HG02588 (cell line): ENCODE measurements around the gene KNL1.
"Not testable (repeated sequence)": the region's sequence is repeated elsewhere in the genome, so short reads cannot be mapped to it uniquely, and the experiment has no call there.

Experiments used
- ATAC-seq: cut with Tn5 transposase; IDR thresholded peaks from one replicate; pipeline ENCODE4 v1.9.1; 2021; ENCODE audit warnings: mild to moderate bottlenecking, moderate library complexity; ENCODE audit not compliant: unreplicated experiment

KNL1 gene, protein sequence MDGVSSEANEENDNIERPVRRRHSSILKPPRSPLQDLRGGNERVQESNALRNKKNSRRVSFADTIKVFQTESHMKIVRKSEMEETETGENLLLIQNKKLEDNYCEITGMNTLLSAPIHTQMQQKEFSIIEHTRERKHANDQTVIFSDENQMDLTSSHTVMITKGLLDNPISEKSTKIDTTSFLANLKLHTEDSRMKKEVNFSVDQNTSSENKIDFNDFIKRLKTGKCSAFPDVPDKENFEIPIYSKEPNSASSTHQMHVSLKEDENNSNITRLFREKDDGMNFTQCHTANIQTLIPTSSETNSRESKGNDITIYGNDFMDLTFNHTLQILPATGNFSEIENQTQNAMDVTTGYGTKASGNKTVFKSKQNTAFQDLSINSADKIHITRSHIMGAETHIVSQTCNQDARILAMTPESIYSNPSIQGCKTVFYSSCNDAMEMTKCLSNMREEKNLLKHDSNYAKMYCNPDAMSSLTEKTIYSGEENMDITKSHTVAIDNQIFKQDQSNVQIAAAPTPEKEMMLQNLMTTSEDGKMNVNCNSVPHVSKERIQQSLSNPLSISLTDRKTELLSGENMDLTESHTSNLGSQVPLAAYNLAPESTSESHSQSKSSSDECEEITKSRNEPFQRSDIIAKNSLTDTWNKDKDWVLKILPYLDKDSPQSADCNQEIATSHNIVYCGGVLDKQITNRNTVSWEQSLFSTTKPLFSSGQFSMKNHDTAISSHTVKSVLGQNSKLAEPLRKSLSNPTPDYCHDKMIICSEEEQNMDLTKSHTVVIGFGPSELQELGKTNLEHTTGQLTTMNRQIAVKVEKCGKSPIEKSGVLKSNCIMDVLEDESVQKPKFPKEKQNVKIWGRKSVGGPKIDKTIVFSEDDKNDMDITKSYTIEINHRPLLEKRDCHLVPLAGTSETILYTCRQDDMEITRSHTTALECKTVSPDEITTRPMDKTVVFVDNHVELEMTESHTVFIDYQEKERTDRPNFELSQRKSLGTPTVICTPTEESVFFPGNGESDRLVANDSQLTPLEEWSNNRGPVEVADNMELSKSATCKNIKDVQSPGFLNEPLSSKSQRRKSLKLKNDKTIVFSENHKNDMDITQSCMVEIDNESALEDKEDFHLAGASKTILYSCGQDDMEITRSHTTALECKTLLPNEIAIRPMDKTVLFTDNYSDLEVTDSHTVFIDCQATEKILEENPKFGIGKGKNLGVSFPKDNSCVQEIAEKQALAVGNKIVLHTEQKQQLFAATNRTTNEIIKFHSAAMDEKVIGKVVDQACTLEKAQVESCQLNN (N-terminal part only)

DNA sequence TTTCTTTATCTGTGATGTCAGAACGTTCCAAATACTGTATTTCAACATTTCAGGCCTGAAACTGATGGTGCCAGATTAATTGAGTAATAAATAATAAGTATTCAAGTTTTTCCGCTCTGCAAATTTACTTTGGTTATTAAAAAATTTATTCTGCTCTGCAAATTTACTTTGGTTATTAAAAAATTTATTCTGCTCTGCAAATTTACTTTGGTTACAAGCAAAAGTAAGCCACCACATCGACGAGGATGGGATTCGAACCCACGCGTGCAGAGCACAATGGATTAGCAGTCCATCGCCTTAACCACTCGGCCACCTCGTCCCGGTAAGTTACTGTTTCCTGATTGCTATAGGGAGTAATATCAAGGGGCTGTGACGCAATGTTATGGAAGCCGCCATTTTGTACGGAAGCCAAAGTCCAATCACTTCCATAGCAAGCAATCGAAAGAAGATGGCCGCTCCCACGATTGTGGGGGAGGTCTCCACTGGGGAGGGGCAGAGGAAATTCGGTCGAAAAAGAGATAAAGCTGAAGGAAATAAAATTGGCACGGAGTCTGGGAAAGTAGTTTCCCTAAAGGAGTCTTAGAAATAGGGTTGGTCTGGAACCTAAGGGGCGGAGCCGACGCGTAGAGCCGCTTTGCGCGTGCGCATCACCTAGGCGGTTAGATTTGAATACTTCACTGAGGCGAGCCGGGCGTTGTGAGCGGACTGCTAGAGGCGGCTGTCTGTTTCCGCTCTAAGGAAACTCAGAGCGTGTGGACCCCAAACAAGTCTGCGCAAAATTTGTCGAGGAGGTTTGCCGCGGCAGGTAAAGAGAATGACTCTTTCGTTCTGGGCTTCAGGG lies at the start of gene KNL1:
Gene KNL1, plus strand, starts transcription at position 662 of the 841 bp plus-strand sequence. CDS start 8,683 bp downstream, outside the sequence.
- peak; percentile 72 for ATAC-seq

DNA sequence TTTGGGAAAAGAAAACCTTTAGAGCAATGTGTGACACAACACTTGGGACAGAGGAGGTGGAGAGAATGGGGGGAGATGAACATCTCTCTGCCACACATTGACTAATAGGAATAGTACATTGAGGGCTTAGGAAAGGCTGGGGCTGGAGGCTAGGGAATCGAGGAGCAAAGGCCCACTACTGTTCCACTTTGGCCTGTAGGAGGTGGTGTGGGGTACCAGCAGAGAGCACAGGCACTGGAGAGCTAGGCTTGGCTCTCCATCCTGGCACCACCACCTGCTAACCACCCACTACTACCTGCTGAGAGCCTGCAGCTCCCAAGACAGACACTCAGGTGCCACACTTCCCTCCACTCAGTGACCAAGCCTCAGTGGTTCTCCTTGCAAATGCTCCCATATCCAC lies 48.6 kb upstream of the KNL1 start:
- ATAC-seq = no peak

DNA sequence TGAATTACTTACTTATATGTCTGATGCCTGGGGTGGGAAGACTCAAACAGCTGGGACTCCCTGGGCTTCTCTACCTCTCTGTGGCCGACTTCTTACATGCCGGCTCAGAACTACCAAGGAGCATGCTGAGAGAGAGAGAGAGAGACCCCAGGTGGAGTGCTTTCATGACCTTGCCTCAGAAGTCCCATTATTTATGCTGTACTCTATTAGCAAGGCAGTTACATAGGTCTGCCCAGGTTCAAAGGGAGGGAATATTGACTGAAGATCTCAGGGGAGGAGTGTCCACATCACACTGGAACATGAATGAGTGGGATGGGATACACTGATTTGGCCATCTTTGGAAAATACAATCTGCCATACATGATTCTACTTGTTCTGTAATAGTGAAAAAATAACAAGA lies 45.4 kb upstream of the KNL1 start:
- ATAC-seq = no peak

- no peak for ATAC-seq
Observed at GRCh38 chr15:40549894-40550293, 44.2 kb upstream of the KNL1 start.

GRCh38 chr15:40550341-40551037 lies 43.6 kb upstream of the KNL1 start:
- ATAC-seq = peak; percentile 80

GRCh38 chr15:40554161-40554525 lies 39.9 kb upstream of the KNL1 start:
- no peak for ATAC-seq

- ATAC-seq = no peak
Observed at GRCh38 chr15:40555876-40556275, 38.2 kb upstream of the KNL1 start.

GRCh38 chr15:40558952-40559742 lies 34.9 kb upstream of the KNL1 start:
- ATAC-seq = no peak

GRCh38 chr15:40562691-40563090 lies 31.4 kb upstream of the KNL1 start:
- ATAC-seq = no peak

GRCh38 chr15:40563426-40563825 lies 30.6 kb upstream of the KNL1 start:
- no peak for ATAC-seq

- ATAC-seq = peak; percentile 95
Observed at GRCh38 chr15:40564591-40565332, 29.3 kb upstream of the KNL1 start, which contains the start of gene CCDC32. TSS of gene CCDC32 (minus strand) at chr15:40565042. CDS start at chr15:40563015, 2,027 bp downstream.

DNA sequence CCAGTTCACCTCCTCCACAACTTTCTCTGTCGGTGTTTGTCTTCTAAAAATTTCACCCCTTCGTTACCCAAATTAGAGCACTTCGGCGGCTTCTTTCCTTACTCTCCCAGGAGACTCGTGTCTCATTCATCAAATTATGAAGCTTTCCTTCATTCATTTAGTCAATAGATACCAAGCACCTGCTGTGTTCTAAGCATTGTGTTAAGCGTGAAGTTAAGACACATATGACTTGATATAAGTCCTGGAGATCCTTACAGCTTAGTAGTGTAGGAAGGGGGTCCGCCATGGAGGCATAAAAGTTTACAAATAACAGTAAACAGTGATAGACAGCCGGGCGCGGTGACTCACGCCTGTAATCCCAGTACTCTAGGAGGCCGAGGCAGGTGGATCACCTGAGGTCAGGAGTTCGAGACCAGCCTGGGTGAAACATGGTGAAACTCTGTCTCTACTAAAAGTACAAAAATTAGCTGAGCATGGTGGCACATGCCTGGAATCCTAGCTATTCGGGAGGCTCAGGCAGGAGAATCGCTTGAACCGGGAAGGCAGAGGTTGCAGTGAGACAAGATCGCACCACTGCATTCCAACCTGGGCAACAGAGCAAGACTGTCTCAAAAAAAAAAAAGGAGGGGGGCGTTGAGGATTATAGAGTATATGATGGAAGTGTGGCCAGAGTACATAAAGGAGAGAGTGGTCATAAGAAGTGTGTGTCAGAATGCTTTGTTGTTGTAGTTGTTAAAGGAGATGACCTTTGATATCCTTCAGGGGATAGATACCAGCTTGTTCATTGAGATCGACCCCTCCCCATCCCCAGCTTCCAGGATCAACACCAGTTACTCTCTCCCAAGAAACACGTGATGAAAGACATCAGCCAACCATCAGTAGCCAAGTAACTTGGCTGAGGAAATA lies 28.5 kb upstream of the KNL1 start:
- ATAC-seq = no peak

DNA sequence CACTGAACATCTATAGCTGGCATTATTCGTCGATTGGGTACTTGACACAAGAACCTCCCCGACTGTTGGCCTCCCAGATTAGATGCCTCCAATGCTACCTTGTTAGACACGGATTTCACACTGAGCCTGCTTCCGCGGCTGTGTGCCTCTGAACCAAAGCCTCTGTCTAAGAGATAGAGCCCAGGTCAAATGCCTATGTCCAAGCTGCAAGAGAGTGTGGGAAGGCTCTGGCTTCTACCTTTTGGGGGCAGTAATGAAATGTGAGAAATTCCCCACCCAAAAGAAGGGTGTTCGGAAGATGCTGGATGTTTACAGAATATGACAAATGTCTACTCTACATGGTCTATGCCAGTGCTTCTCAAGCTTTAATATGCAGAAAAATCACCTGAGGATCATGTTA lies 26.9 kb upstream of the KNL1 start:
- ATAC-seq = no peak

- peak; percentile 31 for ATAC-seq
Observed at GRCh38 chr15:40569129-40569953, 24.7 kb upstream of the KNL1 start, which contains the start of gene RPUSD2. TSS of gene RPUSD2 (plus strand) at chr15:40569299. CDS start at chr15:40569338, 39 bp downstream.

GRCh38 chr15:40575113-40575512 lies 18.9 kb upstream of the KNL1 start:
- ATAC-seq = no peak

DNA sequence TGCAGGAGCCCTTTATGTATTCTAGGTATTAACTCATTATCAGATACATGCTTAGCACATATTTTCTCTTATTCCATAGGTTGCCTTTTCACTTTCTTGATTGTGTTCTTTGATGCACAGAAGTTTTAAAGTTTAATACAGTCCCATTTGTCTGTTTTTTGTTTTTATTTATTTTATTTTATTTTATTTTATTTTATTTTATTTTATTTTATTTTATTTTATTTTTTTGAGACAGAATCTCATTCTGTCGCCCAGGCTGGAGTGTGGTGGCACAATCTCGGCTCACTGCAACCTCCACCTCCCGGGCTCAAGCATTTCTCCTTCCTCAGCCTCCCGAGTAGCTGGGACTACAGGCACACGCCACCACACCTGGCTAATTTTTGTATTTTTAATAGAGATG lies 17.1 kb upstream of the KNL1 start:
- not testable (repeated sequence) for ATAC-seq
